ENCODE results near the gene CIROP.

CIROP gene

DNA sequence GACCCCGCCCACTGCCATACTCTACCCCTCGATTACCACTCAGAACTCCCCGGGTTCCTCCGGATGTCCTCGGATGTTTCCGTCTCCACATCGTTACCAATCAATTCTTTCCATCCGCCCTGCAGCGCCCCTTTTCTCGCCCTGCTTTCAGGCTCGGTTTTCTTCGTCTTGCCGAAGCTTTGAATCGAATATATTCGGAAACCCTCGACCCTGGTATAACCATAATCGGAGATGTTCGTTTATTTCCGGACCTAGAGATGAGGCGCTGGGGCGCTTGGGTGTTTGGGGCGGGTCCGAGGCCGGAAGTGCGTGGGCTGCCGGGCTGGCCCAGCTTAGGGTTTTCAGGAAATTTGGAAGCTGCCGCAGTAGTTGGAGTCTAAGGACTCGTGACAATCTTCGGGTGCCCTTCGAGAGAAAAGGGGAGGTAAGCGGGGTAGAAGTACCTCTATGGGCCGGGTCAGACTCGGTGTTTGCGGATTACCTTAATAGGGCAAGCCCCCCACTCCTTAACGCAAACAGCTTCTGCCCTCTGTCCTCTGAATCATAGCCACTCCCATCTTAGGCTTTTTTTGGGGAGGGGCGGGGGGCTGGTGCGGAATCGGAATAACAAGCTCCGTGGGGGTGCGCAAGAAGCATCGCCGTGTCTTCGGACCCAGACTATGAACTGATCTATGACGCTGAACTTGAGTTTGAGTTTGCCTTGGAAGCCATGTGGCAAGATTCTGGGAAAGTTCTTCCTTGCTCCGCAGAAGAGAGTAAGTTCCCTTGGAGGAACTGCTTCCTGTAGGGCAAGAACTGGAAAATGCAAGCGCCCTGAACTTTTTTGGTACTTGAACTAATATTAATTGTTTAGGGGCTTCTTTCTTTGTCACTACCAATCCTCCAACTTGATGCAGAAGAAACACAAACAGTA is 9.3 kb downstream of the CIROP start, which contains the start of gene C14orf119:
Gene C14orf119 (plus strand): TSS at position 310 of the 913 bp plus-strand sequence. CDS start 2,154 bp downstream, outside the sequence.
- TF ChIP-seq POU2F2 (IDR thresholded peaks at IDR 0.05; ENCODE audit: low read depth, low read length) = 0 out of 2 replicates have a peak, but pooled peaks have one; percentile 57
- no peak for TF ChIP-seq SPI1 (IDR thresholded peaks at IDR 0.05; ENCODE audit: low read depth, low read length)
- peak; percentile 77 for TF ChIP-seq TAF1 (IDR thresholded peaks at IDR 0.05; ENCODE audit: low read depth, low read length)
- peak; percentile 78 for TF ChIP-seq POLR2AphosphoS5 (IDR thresholded peaks at IDR 0.05; ENCODE audit: low read depth, low read length)
- peak; percentile 55; the same call in 1 of the 2 replicates for TF ChIP-seq POLR2A (IDR thresholded peaks at IDR 0.05; ENCODE audit: low read depth, low read length)
- TF ChIP-seq PAX5 (IDR thresholded peaks at IDR 0.05; ENCODE audit: insufficient read depth, low read length, severe bottlenecking) = no peak
- FAIRE-seq = no peak
- peak; percentile 90 for DNase-seq (ENCODE audit: insufficient read length, low spot score)

DNA sequence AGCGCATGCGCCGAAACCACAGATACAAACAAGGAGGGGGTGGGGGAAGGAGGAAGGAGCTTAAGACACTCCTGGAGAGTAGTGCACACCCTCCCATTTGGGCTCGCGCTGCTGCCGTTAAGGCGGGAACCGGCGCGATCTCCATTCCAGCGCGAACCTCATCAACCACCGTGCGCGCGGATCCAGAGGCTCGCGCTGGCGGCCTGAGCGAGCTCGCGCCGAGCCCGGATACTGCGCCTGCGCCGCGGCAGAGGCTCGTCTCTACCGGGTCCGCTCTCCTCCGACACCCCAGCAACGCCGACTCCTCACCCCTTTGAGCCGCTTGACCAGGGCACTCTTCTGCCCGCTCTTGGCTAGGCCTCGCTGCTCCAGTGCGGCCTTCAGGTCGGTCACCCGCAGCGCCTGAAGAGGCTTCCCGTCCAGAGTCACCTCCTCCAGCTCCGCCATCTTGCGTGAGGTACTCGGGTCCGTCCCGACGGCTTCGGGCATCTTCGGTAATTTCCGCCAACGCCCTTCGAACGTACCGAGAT is 10.1 kb downstream of the CIROP start, which contains the start of gene ACIN1:
Gene ACIN1 (minus strand): TSS at position 471 of the 530 bp plus-strand sequence. CDS start 24 bp downstream, at position 447.
- TF ChIP-seq POLR2A (IDR thresholded peaks at IDR 0.05; ENCODE audit: low read depth, low read length) (peak; percentile 85), POU2F2 (IDR thresholded peaks at IDR 0.05; ENCODE audit: low read depth, low read length) (0 out of 2 replicates have a peak, but pooled peaks have one; percentile 14), SPI1 (IDR thresholded peaks at IDR 0.05; ENCODE audit: low read depth, low read length) (no peak), TAF1 (IDR thresholded peaks at IDR 0.05; ENCODE audit: low read depth, low read length) (peak; percentile 98), POLR2AphosphoS5 (IDR thresholded peaks at IDR 0.05; ENCODE audit: low read depth, low read length) (no peak; the same call in 1 of the 2 replicates), PAX5 (IDR thresholded peaks at IDR 0.05; ENCODE audit: insufficient read depth, low read length, severe bottlenecking) (no peak)
- peak; percentile 56 for DNase-seq (ENCODE audit: insufficient read length, low spot score)
- peak; percentile 96 for FAIRE-seq

DNA sequence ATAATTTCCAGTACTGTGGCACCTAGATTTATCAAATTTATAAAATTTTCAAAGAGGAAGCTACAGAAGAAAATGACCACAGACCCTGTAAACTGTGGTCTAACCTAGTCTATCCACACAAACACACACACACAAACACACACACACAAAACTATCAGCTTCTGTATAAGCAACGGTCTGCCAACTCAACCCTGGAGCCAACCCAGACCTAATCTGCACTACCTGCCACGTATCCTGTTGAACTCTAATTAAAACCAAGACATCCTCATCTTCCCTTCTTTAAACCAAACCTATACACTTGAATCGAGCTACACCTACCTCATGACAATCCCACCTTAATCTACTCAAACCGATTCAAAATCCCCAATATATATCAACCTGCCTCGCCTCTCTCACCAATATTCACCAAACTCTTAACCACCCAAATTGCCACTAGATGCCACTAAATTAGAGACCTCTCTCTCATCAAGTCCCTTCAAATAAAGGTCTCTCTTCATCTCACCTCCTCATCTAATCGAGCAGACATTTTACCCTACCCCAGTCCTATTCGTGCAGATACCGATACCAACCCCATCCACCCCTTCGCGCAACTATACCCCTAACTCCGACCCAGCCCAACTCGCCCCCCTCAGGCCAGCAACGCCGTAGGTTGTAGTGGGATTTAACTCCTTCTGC is 10.7 kb downstream of the CIROP start:
- TF ChIP-seq POLR2A (IDR thresholded peaks at IDR 0.05; ENCODE audit: low read depth, low read length) (no peak), TAF1 (IDR thresholded peaks at IDR 0.05; ENCODE audit: low read depth, low read length) (no peak), SPI1 (IDR thresholded peaks at IDR 0.05; ENCODE audit: low read depth, low read length) (no peak), PAX5 (IDR thresholded peaks at IDR 0.05; ENCODE audit: insufficient read depth, low read length, severe bottlenecking) (no peak), POLR2AphosphoS5 (IDR thresholded peaks at IDR 0.05; ENCODE audit: low read depth, low read length) (no peak), POU2F2 (IDR thresholded peaks at IDR 0.05; ENCODE audit: low read depth, low read length) (no peak)
- DNase-seq (ENCODE audit: insufficient read length, low spot score) (no peak), FAIRE-seq (no peak)

DNA sequence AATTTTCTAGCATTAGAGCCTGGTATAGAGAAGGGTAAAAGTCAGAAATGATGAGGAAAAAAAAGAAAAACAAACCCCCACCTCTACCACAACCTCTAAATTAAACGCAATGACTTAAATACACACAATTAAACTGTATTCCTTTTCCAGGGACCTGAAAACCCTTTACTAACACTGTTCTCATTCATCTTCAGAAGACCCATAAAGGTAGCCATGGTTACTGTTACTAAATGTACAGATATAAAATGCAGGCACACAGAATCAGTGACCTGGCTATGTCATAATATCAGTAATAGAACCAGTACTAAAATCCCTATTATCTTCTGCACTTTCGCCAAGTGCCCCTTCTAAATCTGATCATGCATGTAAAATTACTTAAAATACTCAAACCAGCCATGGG is 11.3 kb downstream of the CIROP start:
- TF ChIP-seq SPI1 (IDR thresholded peaks at IDR 0.05; ENCODE audit: low read depth, low read length) = no peak
- TF ChIP-seq PAX5 (IDR thresholded peaks at IDR 0.05; ENCODE audit: insufficient read depth, low read length, severe bottlenecking) = no peak
- no peak for TF ChIP-seq POLR2A (IDR thresholded peaks at IDR 0.05; ENCODE audit: low read depth, low read length)
- TF ChIP-seq TAF1 (IDR thresholded peaks at IDR 0.05; ENCODE audit: low read depth, low read length) = no peak
- TF ChIP-seq POLR2AphosphoS5 (IDR thresholded peaks at IDR 0.05; ENCODE audit: low read depth, low read length) = no peak
- TF ChIP-seq POU2F2 (IDR thresholded peaks at IDR 0.05; ENCODE audit: low read depth, low read length) = no peak
- DNase-seq (ENCODE audit: insufficient read length, low spot score) (no peak), FAIRE-seq (no peak)

DNA sequence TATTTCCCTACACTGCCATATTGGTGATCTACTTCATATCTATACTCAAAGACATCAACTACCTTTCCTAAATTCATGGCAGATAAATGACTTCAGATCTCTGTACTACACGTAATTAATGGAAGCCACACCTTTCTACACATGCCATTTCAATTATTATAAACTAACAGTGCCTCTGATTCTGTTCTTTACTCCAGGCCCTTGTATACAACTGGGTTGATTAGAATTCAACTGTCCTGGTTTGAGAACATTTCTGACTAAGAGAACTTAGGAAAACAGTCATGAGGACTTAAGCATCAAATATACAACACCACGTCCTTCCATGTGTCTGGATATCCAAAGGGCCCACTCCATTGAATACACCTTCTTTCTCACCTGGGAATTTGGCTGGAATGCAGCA is 11.7 kb downstream of the CIROP start:
- TF ChIP-seq PAX5 (IDR thresholded peaks at IDR 0.05; ENCODE audit: insufficient read depth, low read length, severe bottlenecking) = no peak
- TF ChIP-seq POLR2A (IDR thresholded peaks at IDR 0.05; ENCODE audit: low read depth, low read length) = no peak
- FAIRE-seq = no peak

DNA sequence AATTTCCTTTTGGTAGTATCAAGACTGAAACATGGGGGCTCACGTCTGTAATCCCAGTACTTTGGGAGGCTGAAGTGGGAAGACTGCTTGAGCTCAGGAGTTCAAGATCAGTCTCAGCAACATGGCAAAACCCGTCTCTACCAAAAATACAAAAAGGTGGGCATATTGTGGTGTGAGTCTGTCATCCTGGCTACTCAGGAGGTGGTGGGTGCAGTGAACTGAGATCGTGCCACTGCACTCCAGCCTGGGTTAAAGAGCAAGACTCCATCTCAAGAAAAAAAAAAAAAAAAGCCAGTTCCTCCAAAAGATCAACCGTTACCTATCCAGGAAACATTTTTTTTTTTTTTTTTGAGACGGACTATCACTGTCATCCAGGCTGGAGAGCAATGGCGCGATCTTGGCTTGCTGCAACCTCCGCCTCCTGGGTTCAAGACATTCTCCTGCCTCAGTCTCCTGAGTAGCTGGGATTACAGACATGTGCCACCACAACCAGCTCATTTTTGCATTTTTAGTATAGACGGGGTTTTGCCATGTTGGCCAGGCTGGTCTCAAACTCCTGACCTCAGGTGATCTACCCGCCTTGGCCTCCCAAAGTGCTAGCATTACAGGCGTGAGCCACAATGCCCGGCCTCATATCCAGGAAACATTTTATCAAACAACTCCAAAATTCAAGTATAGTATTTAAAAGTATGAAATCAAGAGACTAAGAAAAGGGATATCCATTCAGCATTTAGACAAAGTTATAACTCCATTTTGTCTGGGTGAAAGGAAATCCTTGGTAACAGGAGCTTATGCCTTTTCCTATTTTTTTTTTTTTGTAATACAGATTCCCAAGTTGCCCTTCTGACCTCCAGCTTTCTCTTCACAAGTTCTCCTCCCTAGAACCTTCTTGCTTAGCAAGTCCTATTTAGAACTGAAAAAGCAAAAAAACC is 13.2 kb downstream of the CIROP start:
- TF ChIP-seq TAF1 (IDR thresholded peaks at IDR 0.05; ENCODE audit: low read depth, low read length) = no peak
- TF ChIP-seq POU2F2 (IDR thresholded peaks at IDR 0.05; ENCODE audit: low read depth, low read length) = no peak
- TF ChIP-seq PAX5 (IDR thresholded peaks at IDR 0.05; ENCODE audit: insufficient read depth, low read length, severe bottlenecking) = no peak
- no peak for TF ChIP-seq POLR2AphosphoS5 (IDR thresholded peaks at IDR 0.05; ENCODE audit: low read depth, low read length)
- no peak for TF ChIP-seq SPI1 (IDR thresholded peaks at IDR 0.05; ENCODE audit: low read depth, low read length)
- TF ChIP-seq POLR2A (IDR thresholded peaks at IDR 0.05; ENCODE audit: low read depth, low read length) = no peak
- DNase-seq (ENCODE audit: insufficient read length, low spot score) = no peak
- FAIRE-seq = no peak

More for the DNA sequence above, 11.7 kb downstream of the CIROP start:
- no peak for DNase-seq (ENCODE audit: insufficient read length, low spot score)

DNA sequence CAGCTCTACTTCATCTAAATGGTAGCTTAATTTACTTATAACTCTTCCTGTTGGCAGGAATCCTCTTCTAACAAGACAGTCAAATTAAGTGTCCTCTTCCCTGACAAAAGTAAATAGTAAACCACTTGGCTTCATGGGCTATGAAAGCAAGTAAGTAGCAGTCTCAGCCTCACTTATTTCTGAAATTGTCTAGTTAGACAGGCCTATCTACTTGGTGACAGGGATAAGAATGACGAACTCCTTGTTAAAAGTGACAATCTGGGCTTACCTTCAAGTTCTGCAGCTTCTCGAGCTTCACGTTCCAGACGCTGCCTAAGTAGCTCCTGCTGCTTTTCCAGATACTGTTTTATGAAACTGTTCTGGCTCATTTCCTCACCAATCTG is 14.5 kb downstream of the CIROP start:
- TF ChIP-seq POU2F2 (IDR thresholded peaks at IDR 0.05; ENCODE audit: low read depth, low read length) = no peak
- TF ChIP-seq POLR2AphosphoS5 (IDR thresholded peaks at IDR 0.05; ENCODE audit: low read depth, low read length) = no peak
- no peak for FAIRE-seq
- no peak for DNase-seq (ENCODE audit: insufficient read length, low spot score)

DNA sequence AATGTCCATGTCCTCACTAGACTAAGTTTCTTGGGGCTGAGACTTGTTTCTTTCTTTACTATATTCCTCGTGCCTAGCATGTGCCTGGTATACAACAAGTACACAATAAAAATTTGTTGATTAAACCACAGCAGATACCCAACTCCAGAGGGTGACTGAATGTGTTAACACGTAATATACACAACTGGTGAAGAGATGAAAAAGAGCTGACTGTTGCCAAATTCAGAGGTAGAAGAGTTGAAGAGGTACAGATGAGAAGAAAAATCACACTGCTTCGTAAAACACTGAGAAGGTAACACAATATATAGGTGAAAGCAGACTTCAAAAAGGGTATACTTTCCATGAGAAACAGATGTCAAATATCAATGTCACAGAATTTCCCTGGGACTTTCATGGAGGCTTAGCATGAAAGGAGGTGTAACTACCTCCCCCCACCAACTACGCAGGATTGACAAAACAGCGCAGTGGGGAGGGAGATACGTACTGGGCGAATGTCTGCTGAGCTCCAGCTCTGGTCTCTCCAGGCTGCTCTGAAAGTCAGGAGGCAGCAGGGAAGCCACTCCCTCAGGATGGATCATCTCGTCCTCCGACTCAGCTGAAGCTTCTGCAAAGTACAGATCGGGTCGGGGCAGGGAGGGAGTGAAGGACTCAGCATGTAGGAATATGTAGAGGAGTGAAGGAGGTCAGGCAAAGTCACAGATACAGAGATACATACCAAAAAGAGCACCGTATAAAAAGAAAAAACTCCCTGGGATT is 15.1 kb downstream of the CIROP start:
- FAIRE-seq (no peak), DNase-seq (ENCODE audit: insufficient read length, low spot score) (no peak)
- TF ChIP-seq PAX5 (IDR thresholded peaks at IDR 0.05; ENCODE audit: insufficient read depth, low read length, severe bottlenecking) = no peak
- TF ChIP-seq SPI1 (IDR thresholded peaks at IDR 0.05; ENCODE audit: low read depth, low read length) = no peak
- TF ChIP-seq POU2F2 (IDR thresholded peaks at IDR 0.05; ENCODE audit: low read depth, low read length) = no peak
- TF ChIP-seq POLR2AphosphoS5 (IDR thresholded peaks at IDR 0.05; ENCODE audit: low read depth, low read length) = no peak
- TF ChIP-seq POLR2A (IDR thresholded peaks at IDR 0.05; ENCODE audit: low read depth, low read length) = no peak
- no peak for TF ChIP-seq TAF1 (IDR thresholded peaks at IDR 0.05; ENCODE audit: low read depth, low read length)
